GM12874 (cell line): ENCODE data around the gene SPINK9.

Experiments used
- TF ChIP-seq, protein P1 (sequence below): IDR thresholded peaks from 2 replicates; pipeline ENCODE4 v1.5.1; 2011; ENCODE audit warnings: low read depth, mild to moderate bottlenecking, control low read depth, low read length, moderate library complexity; ENCODE audit not compliant: insufficient read depth

Gene SPINK9

DNA sequence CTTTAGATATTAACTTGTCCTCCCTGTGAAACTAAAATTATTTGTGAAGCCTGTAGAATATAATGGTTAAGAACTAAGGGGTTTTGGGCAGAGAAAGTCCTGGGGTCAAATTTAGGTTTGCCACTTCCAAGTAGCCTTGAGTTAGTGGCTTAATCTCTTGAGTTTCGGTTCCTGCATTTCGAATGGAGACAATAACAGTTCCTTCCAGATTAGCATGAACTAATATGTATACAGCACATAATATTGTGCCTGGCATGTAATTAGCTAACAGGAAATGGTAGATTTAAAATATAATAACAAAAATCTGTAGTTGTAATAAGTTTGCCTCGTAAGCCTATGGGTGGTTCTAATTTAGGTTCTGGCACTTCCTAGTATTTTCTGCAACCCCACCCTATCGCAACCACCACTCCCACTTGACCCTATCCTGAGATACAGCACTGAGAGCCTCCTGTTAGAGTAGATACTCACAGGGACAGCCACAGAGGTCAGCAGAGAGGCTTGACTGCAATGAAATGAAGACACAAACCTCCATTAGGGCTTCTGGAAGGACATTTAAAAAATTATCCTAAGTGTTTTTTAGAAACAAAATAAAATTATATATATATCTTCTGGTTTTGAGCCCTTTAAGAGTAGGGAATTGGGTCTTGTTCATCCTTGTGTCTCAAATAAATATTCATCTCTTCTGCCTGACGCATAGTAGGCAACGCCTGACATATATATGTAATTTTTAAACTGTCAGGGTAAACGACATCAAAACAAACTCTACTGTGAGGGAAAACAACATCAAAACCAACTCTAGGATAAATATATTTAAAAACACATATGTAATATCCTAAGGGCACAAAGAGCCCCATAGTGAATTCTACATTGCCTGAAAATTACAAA, 8.5 kb downstream of the SPINK9 start:
- TF ChIP-seq, protein P1, sequence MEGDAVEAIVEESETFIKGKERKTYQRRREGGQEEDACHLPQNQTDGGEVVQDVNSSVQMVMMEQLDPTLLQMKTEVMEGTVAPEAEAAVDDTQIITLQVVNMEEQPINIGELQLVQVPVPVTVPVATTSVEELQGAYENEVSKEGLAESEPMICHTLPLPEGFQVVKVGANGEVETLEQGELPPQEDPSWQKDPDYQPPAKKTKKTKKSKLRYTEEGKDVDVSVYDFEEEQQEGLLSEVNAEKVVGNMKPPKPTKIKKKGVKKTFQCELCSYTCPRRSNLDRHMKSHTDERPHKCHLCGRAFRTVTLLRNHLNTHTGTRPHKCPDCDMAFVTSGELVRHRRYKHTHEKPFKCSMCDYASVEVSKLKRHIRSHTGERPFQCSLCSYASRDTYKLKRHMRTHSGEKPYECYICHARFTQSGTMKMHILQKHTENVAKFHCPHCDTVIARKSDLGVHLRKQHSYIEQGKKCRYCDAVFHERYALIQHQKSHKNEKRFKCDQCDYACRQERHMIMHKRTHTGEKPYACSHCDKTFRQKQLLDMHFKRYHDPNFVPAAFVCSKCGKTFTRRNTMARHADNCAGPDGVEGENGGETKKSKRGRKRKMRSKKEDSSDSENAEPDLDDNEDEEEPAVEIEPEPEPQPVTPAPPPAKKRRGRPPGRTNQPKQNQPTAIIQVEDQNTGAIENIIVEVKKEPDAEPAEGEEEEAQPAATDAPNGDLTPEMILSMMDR: no peak

DNA sequence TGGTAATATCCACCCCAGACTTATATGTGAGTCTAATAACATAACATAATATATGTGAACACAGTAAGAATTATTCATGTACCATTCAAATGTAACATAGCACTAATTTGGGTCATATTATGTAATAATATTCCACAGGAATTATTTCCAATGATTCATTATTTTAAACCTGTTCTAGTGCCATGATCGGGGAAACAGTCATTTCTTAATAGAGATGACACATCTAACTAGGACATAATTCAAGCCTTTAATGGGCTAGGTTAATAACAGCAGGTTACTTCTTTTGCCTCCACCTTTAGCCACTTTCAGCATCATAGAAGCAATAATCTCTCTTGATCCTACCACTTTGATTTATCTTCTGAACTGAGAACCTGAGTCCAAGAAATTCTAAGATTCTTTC, 12.3 kb downstream of the SPINK9 start:
- TF ChIP-seq, protein P1: no peak

DNA sequence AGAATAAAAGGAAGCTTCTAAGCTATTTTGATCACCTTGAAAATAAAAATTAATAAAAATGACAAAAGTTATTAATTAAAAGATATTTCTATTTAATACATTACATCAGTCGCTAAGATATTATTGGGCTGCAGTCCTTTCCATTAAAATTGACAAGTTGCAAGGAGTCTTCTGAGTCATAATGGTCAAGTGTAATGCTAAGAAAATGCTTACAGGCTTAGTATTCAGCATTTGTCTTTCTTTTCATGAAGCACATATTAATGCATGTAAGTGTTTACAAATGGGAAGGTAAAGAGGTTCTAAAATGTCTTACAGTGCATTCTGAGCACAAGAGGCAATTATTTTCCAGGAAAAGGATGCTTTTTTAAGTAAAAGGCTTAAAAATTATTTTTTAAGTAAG, 17.3 kb downstream of the SPINK9 start:
- TF ChIP-seq, protein P1: no peak

DNA sequence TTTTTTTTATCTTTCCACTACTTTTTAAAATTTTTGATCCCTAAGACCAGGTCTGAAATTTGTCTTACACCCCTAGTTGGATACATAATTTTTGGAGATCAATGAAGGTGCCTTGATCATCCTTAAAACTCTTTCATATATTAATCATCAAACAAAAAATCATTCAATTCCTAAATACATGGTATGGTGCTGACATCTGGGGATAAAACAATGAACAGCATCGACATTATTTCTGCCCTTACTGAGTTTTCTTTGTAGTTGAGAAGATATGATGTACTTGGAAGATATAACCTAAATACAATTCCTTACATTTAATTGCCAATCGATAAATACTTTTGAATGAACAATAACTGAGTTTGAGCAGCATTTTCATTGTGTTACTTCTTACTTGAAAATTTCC, 18.3 kb downstream of the SPINK9 start:
- TF ChIP-seq, protein P1: no peak

DNA sequence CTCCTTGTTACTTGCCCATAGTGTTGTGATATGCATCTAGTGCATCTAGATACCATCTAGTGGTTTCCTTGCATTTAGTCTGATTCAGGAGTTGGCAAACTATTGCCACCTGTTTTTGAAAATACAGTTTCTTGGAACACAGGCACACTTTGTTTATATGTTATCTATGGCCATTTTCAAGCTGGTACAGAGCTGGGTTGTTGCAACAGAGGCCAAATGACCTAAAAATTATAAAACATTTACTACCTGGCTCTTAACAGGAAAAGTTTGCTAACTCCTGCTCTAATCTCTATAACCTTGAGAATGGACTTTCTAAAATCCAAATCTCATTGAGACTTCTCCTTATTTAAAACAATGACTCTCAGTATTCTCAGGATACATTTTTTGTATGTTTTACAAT, 29.0 kb downstream of the SPINK9 start:
- TF ChIP-seq, protein P1: no peak

DNA sequence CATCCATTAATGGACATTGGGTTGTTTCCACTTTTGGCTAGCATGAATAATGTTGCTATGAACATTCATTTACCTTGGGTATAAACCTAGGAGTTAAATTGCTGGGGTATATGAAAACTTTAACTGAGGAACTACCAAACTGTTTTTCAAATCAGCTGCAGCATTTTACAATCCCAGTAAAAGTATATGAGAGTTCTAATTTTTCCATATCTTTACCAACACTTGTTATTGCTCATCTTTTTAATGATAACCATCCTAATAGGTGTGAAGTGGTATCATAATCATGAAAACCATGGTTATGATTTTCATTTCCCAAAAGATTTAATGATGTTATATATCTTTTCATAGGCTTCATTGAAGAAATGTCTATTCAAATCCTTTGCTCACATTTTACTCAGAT, 32.9 kb downstream of the SPINK9 start:
- TF ChIP-seq, protein P1: no peak

DNA sequence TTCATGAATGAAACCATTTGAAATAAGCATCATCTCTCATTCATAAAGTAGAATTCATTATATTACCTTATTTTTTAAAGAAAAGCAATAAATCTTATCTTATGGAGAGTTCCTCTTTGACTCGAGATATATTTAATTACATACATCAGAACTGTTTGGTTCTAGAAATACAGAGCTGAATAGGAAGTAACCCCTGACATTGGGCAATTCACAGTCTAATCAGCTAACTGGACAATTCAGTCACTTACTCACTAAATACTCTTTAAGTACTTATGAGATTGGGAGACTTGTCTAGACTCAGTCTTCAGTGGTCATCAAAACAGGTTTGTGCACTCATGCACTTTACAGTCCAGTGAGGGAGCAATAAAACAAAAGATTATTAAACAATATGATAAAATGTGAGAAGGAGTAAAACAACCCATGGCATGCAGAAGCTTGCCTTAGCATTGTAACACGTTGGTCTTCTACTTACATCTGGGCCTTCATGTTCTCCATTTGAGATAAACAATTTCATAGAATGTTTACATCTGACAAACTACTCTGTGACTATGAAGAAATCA, 36.9 kb downstream of the SPINK9 start:
- TF ChIP-seq, protein P1: no peak
